H1 (cell line): ENCODE results near the gene SLC2A13. TPM values are rescaled to one million over a fixed set of nuclear protein-coding genes. Genes with fewer than 3 reads are reported as not detected.
"Not testable (repeated sequence)": the region's sequence is repeated elsewhere in the genome, so short reads cannot be mapped to it uniquely, and the experiment has no call there.

Source experiments
- CTCF ChIA-PET: fragments of 300-600 bp; sonication (Branson Sonifier 250); formaldehyde crosslinking; loops from one replicate; lab custom pipeline; 2021; ENCODE audit not compliant: partially characterized antibody; lab: Charles Lee
- POLR2A ChIA-PET: fragments of 300-600 bp; sonication (Branson Sonifier 250); formaldehyde crosslinking; loops from one replicate; lab custom pipeline; 2021; ENCODE audit warnings: inconsistent platforms; ENCODE audit not compliant: partially characterized antibody; lab: Charles Lee
- DNase-seq, 2 experiments: peaks; one replicate each; pipeline versions ENCODE4 v3.0.0 to v3.0.0-alpha.2; 2010 to 2022; ENCODE audit warnings: low spot score in 2 of 2, low read depth in 1 of 2, mixed read lengths in 1 of 2
- FAIRE-seq: peaks from 2 replicates; lab custom pipeline; 2011; peaks lifted over from hg19 to GRCh38; lab: Jason Lieb, UNC
- H2AFZ ChIP-seq: 2 replicates; pipeline ENCODE4 v1.8.1; 2012; ENCODE audit warnings: low read length, inconsistent platforms
- H2AK5ac ChIP-seq: 2 replicates; pipeline ENCODE4 v1.6.1; 2013; ENCODE audit warnings: low read depth, low read length
- H2BK120ac ChIP-seq: replicated peaks from 2 replicates; pipeline ENCODE3; 2013; ENCODE audit warnings: low read depth, low read length, inconsistent platforms
- H2BK12ac ChIP-seq: 2 replicates; pipeline ENCODE4 v1.6.1; 2013; ENCODE audit warnings: low read depth, low read length
- H2BK15ac ChIP-seq: 2 replicates; pipeline ENCODE4 v1.6.1; 2013; ENCODE audit warnings: low read length
- H2BK20ac ChIP-seq: 2 replicates; pipeline ENCODE4 v1.6.1; 2013; ENCODE audit warnings: low read length
- H2BK5ac ChIP-seq: 2 replicates; pipeline ENCODE4 v1.6.1; 2013; ENCODE audit warnings: low read depth, low read length
- H3K14ac ChIP-seq: 2 replicates; pipeline ENCODE4 v1.6.1; 2013; ENCODE audit warnings: inconsistent platforms; ENCODE audit not compliant: insufficient read length
- H3K18ac ChIP-seq: 2 replicates; pipeline ENCODE4 v1.6.1; 2013; ENCODE audit warnings: low read length; ENCODE audit errors: extremely low read depth
- H3K23ac ChIP-seq: 2 replicates; pipeline ENCODE4 v1.6.1; 2013; ENCODE audit warnings: inconsistent platforms; ENCODE audit not compliant: insufficient read length
- H3K23me2 ChIP-seq: 2 replicates; pipeline ENCODE4 v1.6.1; 2013; ENCODE audit warnings: low read depth, low read length
- H3K27ac ChIP-seq: 2 replicates; pipeline ENCODE4 v1.6.1; 2011; ENCODE audit warnings: low read depth, low read length, inconsistent platforms
- H3K27me3 ChIP-seq, 4 experiments: replicated peaks in 1 of 4; 1 replicate in 1 of 4; 2 replicates in 3 of 4; pipeline versions ENCODE4 v1.6.1 to v1.8.1; 2011 to 2013; ENCODE audit warnings: low read length in 3 of 4, mild to moderate bottlenecking in 3 of 4, inconsistent platforms in 2 of 4, mixed read lengths in 2 of 4, moderate library complexity in 1 of 4; ENCODE audit not compliant: control insufficient read depth in 3 of 4, insufficient read depth in 3 of 4; ENCODE audit errors: extremely low read depth in 1 of 4
- H3K36me3 ChIP-seq, 4 experiments: 2 replicates each; pipeline versions ENCODE4 v1.6.1 to v1.8.1; 2011 to 2013; ENCODE audit warnings: mild to moderate bottlenecking in 4 of 4, low read length in 3 of 4, moderate library complexity in 2 of 4, control low read depth in 1 of 4, inconsistent platforms in 1 of 4; ENCODE audit not compliant: insufficient read depth in 4 of 4, control insufficient read depth in 2 of 4
- H3K4ac ChIP-seq: replicated peaks from 2 replicates; pipeline ENCODE3; 2013; ENCODE audit warnings: low read length, low read depth, mixed read lengths, inconsistent platforms; ENCODE audit not compliant: insufficient read length
- H3K4me1 ChIP-seq, 4 experiments: replicated peaks in 1 of 4; 1 replicate in 1 of 4; 2 replicates in 3 of 4; pipeline versions ENCODE4 v1.6.1 to v1.8.1; 2011 to 2013; ENCODE audit warnings: low read length in 3 of 4, inconsistent platforms in 2 of 4, mixed read lengths in 1 of 4; ENCODE audit not compliant: insufficient read depth in 4 of 4, control insufficient read depth in 3 of 4
- H3K4me2 ChIP-seq, 2 experiments: 2 replicates each; pipeline versions ENCODE4 v1.6.1 to v1.8.1; 2011 to 2013; ENCODE audit warnings: low read depth in 2 of 2, low read length in 2 of 2, control low read depth in 1 of 2, inconsistent platforms in 1 of 2, mild to moderate bottlenecking in 1 of 2; ENCODE audit not compliant: insufficient read depth in 1 of 2
- H3K4me3 ChIP-seq, 4 experiments: fragments of 200-600, 300-600 bp in 1 of 4; sonication (generic), shearing (Covaris generic), sonication (Bioruptor Twin) in 1 of 4; 2 replicates each; pipeline versions ENCODE4 v1.5.1 to v1.8.1; 2011 to 2016; ENCODE audit warnings: low read length in 4 of 4, low read depth in 3 of 4, control low read depth in 2 of 4, inconsistent platforms in 2 of 4, mild to moderate bottlenecking in 2 of 4, mixed read lengths in 1 of 4, moderate library complexity in 1 of 4; ENCODE audit not compliant: insufficient read depth in 2 of 4; ENCODE audit errors: extremely low read depth in 1 of 4
- H3K56ac ChIP-seq: replicated peaks from 2 replicates; pipeline ENCODE3; 2013; ENCODE audit warnings: low read depth, mild to moderate bottlenecking, mixed read lengths, low read length, inconsistent platforms; ENCODE audit not compliant: insufficient read length
- H3K79me1 ChIP-seq: 2 replicates; pipeline ENCODE4 v1.6.1; 2013; ENCODE audit warnings: low read depth, low read length, control low read depth
- H3K79me2 ChIP-seq, 2 experiments: 2 replicates each; pipeline versions ENCODE4 v1.6.1 to v1.8.1; 2012 to 2013; ENCODE audit warnings: low read length in 2 of 2, mild to moderate bottlenecking in 2 of 2, inconsistent platforms in 1 of 2; ENCODE audit not compliant: insufficient read depth in 2 of 2, control insufficient read depth in 1 of 2
- H3K9ac ChIP-seq, 4 experiments: replicated peaks in 1 of 4; 1 replicate in 1 of 4; 2 replicates in 3 of 4; pipeline versions ENCODE4 v1.6.1 to v1.8.1; 2011 to 2013; ENCODE audit warnings: low read depth in 3 of 4, low read length in 3 of 4, control low read depth in 2 of 4, mild to moderate bottlenecking in 2 of 4, moderate library complexity in 2 of 4, inconsistent platforms in 1 of 4; ENCODE audit errors: extremely low read depth in 1 of 4
- H3K9me3 ChIP-seq, 2 experiments: 2 replicates each; pipeline versions ENCODE4 v1.6.1 to v1.8.1; 2012 to 2013; ENCODE audit warnings: mild to moderate bottlenecking in 2 of 2, moderate library complexity in 2 of 2, control low read depth in 1 of 2, inconsistent platforms in 1 of 2, low read depth in 1 of 2, low read length in 1 of 2, mixed read lengths in 1 of 2; ENCODE audit not compliant: insufficient read depth in 2 of 2
- H4K20me1 ChIP-seq, 2 experiments: replicated peaks in 1 of 2; 2 replicates each; pipeline versions ENCODE3 to v1.8.1; 2011 to 2013; ENCODE audit warnings: inconsistent platforms in 2 of 2, low read length in 2 of 2, mild to moderate bottlenecking in 1 of 2; ENCODE audit not compliant: insufficient read depth in 2 of 2, control insufficient read depth in 1 of 2
- H4K5ac ChIP-seq: 2 replicates; pipeline ENCODE4 v1.6.1; 2013; ENCODE audit warnings: low read length, low read depth, mixed read lengths, inconsistent platforms; ENCODE audit not compliant: insufficient read length
- H4K8ac ChIP-seq: 2 replicates; pipeline ENCODE4 v1.8.0; 2013; ENCODE audit warnings: mild to moderate bottlenecking, moderate library complexity, low read length, inconsistent platforms; ENCODE audit not compliant: insufficient read depth; ENCODE audit errors: extremely low read depth
- H4K91ac ChIP-seq: replicated peaks from 2 replicates; pipeline ENCODE3; 2013; ENCODE audit warnings: low read length, mixed read lengths, inconsistent platforms; ENCODE audit not compliant: insufficient read length
- WGBS, 2 experiments: shearing (Covaris generic) in 1 of 2; methylation state at CpG; one replicate each; pipeline versions ENCODE4 v1.1.6 to v1.1.7; 2013 to 2015; ENCODE audit warnings: low lambda C conversion rate in 2 of 2, mixed read lengths in 2 of 2, inconsistent platforms in 1 of 2, low coverage in 1 of 2, missing lambda C conversion rate in 1 of 2; ENCODE audit not compliant: insufficient replicate concordance in 2 of 2, insufficient coverage in 1 of 2, insufficient read length in 1 of 2; ENCODE audit errors: extremely low coverage in 1 of 2, missing lambda C conversion rate in 1 of 2; 5-methylcytosine and 5-hydroxymethylcytosine counted together
- polyA plus RNA-seq, 7 experiments: library from polyadenylated mRNA; depleted of rRNA in 3 of 7; stranded (reverse) in 5 of 7; unstranded in 2 of 7; fragments of >200 nt in 5 of 7; fragments of 200-250 nt in 2 of 7; gene quantifications; 1 replicate in 5 of 7; 2 replicates in 1 of 7; 4 replicates in 1 of 7; pipeline versions ENCODE4 v1.2.1 to v1.2.3, GENCODE V29; 2011 to 2013; ENCODE audit warnings: missing spikeins in 2 of 7, mixed read lengths in 2 of 7
- total RNA-seq: library from RNA; stranded (reverse); fragmentation: NEBNext Ultra II Directional; extraction: Animal tissue kit (Norgen Biotek cat#: 25700); gene quantifications from 2 replicates; pipeline ENCODE4 v1.2.1, GENCODE V29; 2021

Gene SLC2A13
- total and polyA plus RNA-seq, 2 of the 8 experiments (the other 6 are each of a cell fraction or from before 2014, with no cell fraction given) = 2.8 to 9.6 TPM

GRCh38 chr12:39812456-39812855, 293.4 kb downstream of the SLC2A13 start:
- POLR2A ChIA-PET, CTCF ChIA-PET, H3K79me2 ChIP-seq: not testable (repeated sequence)

More at GRCh38 chr12:39812456-39812855, 293.4 kb downstream of the SLC2A13 start:
- H3K4me3 ChIP-seq, H2BK12ac ChIP-seq, H3K23me2 ChIP-seq, H2BK20ac ChIP-seq, H3K14ac ChIP-seq, H3K23ac ChIP-seq, H3K18ac ChIP-seq, H4K20me1 ChIP-seq, H3K4me1 ChIP-seq, H2AFZ ChIP-seq, H3K56ac ChIP-seq, H3K4ac ChIP-seq, H2AK5ac ChIP-seq, H4K91ac ChIP-seq, H3K79me1 ChIP-seq, H3K27me3 ChIP-seq, H2BK120ac ChIP-seq, H3K4me2 ChIP-seq, H2BK5ac ChIP-seq, H3K36me3 ChIP-seq, H3K9ac ChIP-seq, DNase-seq, H2BK15ac ChIP-seq, H4K5ac ChIP-seq, H4K8ac ChIP-seq, H3K27ac ChIP-seq, FAIRE-seq, H3K9me3 ChIP-seq: not testable (repeated sequence)
- WGBS, 2 experiments = 97% methylated on average over 9 of the region's 10 CpGs; no CpG with 5 or more reads in 1 of the 2 experiments
